IMR-90 (cell line): ENCODE data around the gene ITSN1. TPM values are rescaled to one million over a fixed set of nuclear protein-coding genes. Genes with fewer than 3 reads are reported as not detected.

ENCODE experiments used
- ATAC-seq: fragments of 200-7000 bp; cut with Tn5 transposase; 2 replicates; pipeline ENCODE4 v1.9.1; 2020; ENCODE audit warnings: low read depth, mild to moderate bottlenecking, moderate library complexity
- BruUV-seq: library from RNA; stranded (reverse); fragments of 400-500 nt; replicated peaks from 2 replicates; lab custom pipeline; 2021; lab: Mats Ljungman, UMichigan
- CTCF ChIA-PET: fragments of 300-600 bp; formaldehyde crosslinking; extraction: SDS; loops from one replicate; lab custom pipeline; 2021; ENCODE audit warnings: antibody characterized with exemption; lab: Yijun Ruan, JAX
- POLR2A ChIA-PET: fragments of 300-600 bp; sonication (Branson Sonifier 250); formaldehyde crosslinking; loops from one replicate; lab custom pipeline; 2022; ENCODE audit warnings: antibody characterized with exemption; ENCODE audit not compliant: unreplicated experiment; lab: Charles Lee
- DNase-seq: peaks from one replicate; pipeline ENCODE4 v3.0.0; 2013
- H2AFZ ChIP-seq: replicated peaks from 2 replicates; pipeline ENCODE3; 2013; ENCODE audit warnings: low read length, mild to moderate bottlenecking; ENCODE audit not compliant: poor library complexity
- H2AK5ac ChIP-seq: 2 replicates; pipeline ENCODE4 v1.6.1; 2013; ENCODE audit warnings: low read depth, low read length, inconsistent platforms
- H2AK9ac ChIP-seq: replicated peaks from 2 replicates; pipeline ENCODE3; 2013; ENCODE audit warnings: mild to moderate bottlenecking, low read depth, low read length, moderate library complexity; ENCODE audit not compliant: poor library complexity
- H2BK120ac ChIP-seq: 2 replicates; pipeline ENCODE4 v1.6.1; 2013; ENCODE audit warnings: low read depth, low read length, inconsistent platforms
- H2BK15ac ChIP-seq: 3 replicates; pipeline ENCODE4 v1.6.1; 2013; ENCODE audit warnings: low read depth, low read length, inconsistent platforms
- H2BK20ac ChIP-seq: 2 replicates; pipeline ENCODE4 v1.6.1; 2013; ENCODE audit warnings: low read depth, mild to moderate bottlenecking, inconsistent platforms, low read length, moderate library complexity
- H2BK5ac ChIP-seq: 2 replicates; pipeline ENCODE4 v1.6.1; 2013; ENCODE audit warnings: mild to moderate bottlenecking, low read depth, low read length, inconsistent platforms; ENCODE audit not compliant: poor library complexity, severe bottlenecking
- H3K14ac ChIP-seq: replicated peaks from 2 replicates; pipeline ENCODE4 v1.6.1; 2013; ENCODE audit warnings: low read depth, low read length, inconsistent platforms
- H3K18ac ChIP-seq: 2 replicates; pipeline ENCODE4 v1.6.1; 2013; ENCODE audit warnings: low read depth, low read length, control low read depth
- H3K23ac ChIP-seq: 2 replicates; pipeline ENCODE4 v1.6.1; 2013; ENCODE audit warnings: low read depth, low read length, inconsistent platforms
- H3K27ac ChIP-seq: 2 replicates; pipeline ENCODE4 v1.5.1; 2013; ENCODE audit warnings: mild to moderate bottlenecking, control low read depth, low read length; ENCODE audit not compliant: insufficient read depth
- H3K27me3 ChIP-seq: 2 replicates; pipeline ENCODE4 v1.6.1; 2013; ENCODE audit warnings: low read length; ENCODE audit not compliant: control insufficient read depth, insufficient read depth
- H3K36me3 ChIP-seq: 2 replicates; pipeline ENCODE4 v1.6.1; 2013; ENCODE audit warnings: low read length, mixed read lengths; ENCODE audit not compliant: control insufficient read depth, insufficient read depth
- H3K4ac ChIP-seq: 2 replicates; pipeline ENCODE4 v1.6.1; 2013; ENCODE audit warnings: low read depth, low read length, inconsistent platforms
- H3K4me1 ChIP-seq: 2 replicates; pipeline ENCODE4 v1.6.1; 2013; ENCODE audit warnings: low read length, mixed read lengths; ENCODE audit not compliant: control insufficient read depth, insufficient read depth
- H3K4me2 ChIP-seq: 2 replicates; pipeline ENCODE4 v1.6.1; 2013; ENCODE audit warnings: low read depth, mild to moderate bottlenecking, control low read depth, low read length, moderate library complexity
- H3K4me3 ChIP-seq: 2 replicates; pipeline ENCODE4 v1.5.1; 2013; ENCODE audit warnings: low read depth, mild to moderate bottlenecking, control low read depth, low read length, moderate library complexity; ENCODE audit not compliant: insufficient read depth
- H3K56ac ChIP-seq: 2 replicates; pipeline ENCODE4 v1.6.1; 2013; ENCODE audit warnings: low read length, inconsistent platforms; ENCODE audit not compliant: insufficient read depth; ENCODE audit errors: extremely low read depth
- H3K79me1 ChIP-seq, 2 experiments: 2 replicates each; pipeline ENCODE4 v1.6.1; 2013; ENCODE audit warnings: low read length in 2 of 2, inconsistent platforms in 1 of 2, low read depth in 1 of 2
- H3K9ac ChIP-seq: 2 replicates; pipeline ENCODE4 v1.6.1; 2013; ENCODE audit warnings: low read depth, low read length, control low read depth
- H3K9me1 ChIP-seq: 2 replicates; pipeline ENCODE4 v1.6.1; 2013; ENCODE audit warnings: low read length, inconsistent platforms; ENCODE audit not compliant: insufficient read depth
- H3K9me3 ChIP-seq: 2 replicates; pipeline ENCODE4 v1.6.1; 2013; ENCODE audit warnings: low read length; ENCODE audit not compliant: control insufficient read depth, insufficient read depth
- H4K20me1 ChIP-seq: 2 replicates; pipeline ENCODE4 v1.6.1; 2013; ENCODE audit warnings: low read length, inconsistent platforms; ENCODE audit not compliant: insufficient read depth
- H4K5ac ChIP-seq: 2 replicates; pipeline ENCODE4 v1.6.1; 2013; ENCODE audit warnings: mild to moderate bottlenecking, low read depth, low read length, control low read depth
- H4K8ac ChIP-seq, 2 experiments: 2 replicates each; pipeline ENCODE4 v1.6.1; 2013; ENCODE audit warnings: low read depth in 2 of 2, low read length in 2 of 2, control low read depth in 1 of 2, inconsistent platforms in 1 of 2
- H4K91ac ChIP-seq: 2 replicates; pipeline ENCODE4 v1.6.1; 2013; ENCODE audit warnings: low read depth, low read length, inconsistent platforms; ENCODE audit not compliant: insufficient read depth
- BHLHE40 ChIP-seq: fragments of 150-350 bp; IDR thresholded peaks from 2 replicates; pipeline ENCODE4 v1.6.1; 2016; ENCODE audit warnings: mild to moderate bottlenecking, low read depth, low read length
- CEBPB ChIP-seq: IDR thresholded peaks from 2 replicates; pipeline ENCODE4 v1.6.1; 2012; ENCODE audit warnings: low read depth, low read length, improper control_type of control experiment
- CHD1 ChIP-seq: IDR thresholded peaks from 2 replicates; pipeline ENCODE4 v1.6.1; 2012; ENCODE audit warnings: low read depth, low read length, improper control_type of control experiment
- CTCF ChIP-seq: conservative IDR thresholded peaks from 2 replicates; pipeline ENCODE4 v1.5.1; 2012; ENCODE audit warnings: mild to moderate bottlenecking, low read depth, low read length, improper control_type of control experiment
- ELK1 ChIP-seq: fragments of 150-350 bp; IDR thresholded peaks from 2 replicates; pipeline ENCODE4 v1.6.1; 2016; ENCODE audit warnings: low read depth, mild to moderate bottlenecking, low read length, moderate library complexity, borderline replicate concordance
- FOS ChIP-seq: fragments of 150-350 bp; IDR thresholded peaks from 2 replicates; pipeline ENCODE4 v1.6.1; 2016; ENCODE audit warnings: low read depth, low read length
- MAFK ChIP-seq: IDR thresholded peaks from 2 replicates; pipeline ENCODE4 v1.6.1; 2012; ENCODE audit warnings: low read depth, low read length, improper control_type of control experiment
- MAZ ChIP-seq: IDR thresholded peaks from 2 replicates; pipeline ENCODE4 v1.6.1; 2012; ENCODE audit warnings: low read depth, mild to moderate bottlenecking, low read length, improper control_type of control experiment, moderate library complexity, borderline replicate concordance
- MXI1 ChIP-seq: IDR thresholded peaks from 2 replicates; pipeline ENCODE4 v1.6.1; 2012; ENCODE audit warnings: low read depth, mild to moderate bottlenecking, low read length, moderate library complexity, borderline replicate concordance
- POLR2A ChIP-seq: IDR thresholded peaks from 2 replicates; pipeline ENCODE4 v1.6.1; 2012; ENCODE audit warnings: mild to moderate bottlenecking, low read depth, low read length
- RAD21 ChIP-seq: IDR thresholded peaks from 2 replicates; pipeline ENCODE4 v1.6.1; 2012; ENCODE audit warnings: low read length, improper control_type of control experiment
- RCOR1 ChIP-seq: IDR thresholded peaks from 2 replicates; pipeline ENCODE4 v1.6.1; 2012; ENCODE audit warnings: mild to moderate bottlenecking, low read length, improper control_type of control experiment; ENCODE audit not compliant: insufficient replicate concordance
- RFX5 ChIP-seq: IDR thresholded peaks from 2 replicates; pipeline ENCODE4 v1.8.0; 2012; ENCODE audit warnings: low read depth, mild to moderate bottlenecking, low read length, moderate library complexity
- SMC3 ChIP-seq: fragments of 150-350 bp; IDR thresholded peaks from 2 replicates; pipeline ENCODE4 v1.6.1; 2016; ENCODE audit warnings: low read depth, mild to moderate bottlenecking, antibody characterized with exemption, low read length, moderate library complexity
- USF2 ChIP-seq: fragments of 150-350 bp; IDR thresholded peaks from 2 replicates; pipeline ENCODE4 v1.6.1; 2017; ENCODE audit warnings: mild to moderate bottlenecking, antibody characterized with exemption, low read length, low read depth
- WGBS, 2 experiments: methylation state at CpG; one replicate each; pipeline versions ENCODE4 v1.1.5 to v1.1.7; 2013; ENCODE audit warnings: missing lambda C conversion rate in 2 of 2; ENCODE audit not compliant: insufficient read length in 1 of 2; ENCODE audit errors: extremely low coverage in 2 of 2; 5-methylcytosine and 5-hydroxymethylcytosine counted together
- dilution Hi-C: fragments of 300-500 bp; cut with HindIII; formaldehyde crosslinking; loops from one replicate; pipeline ENCODE4 v1.14.3; 2018; ENCODE audit warnings: low sequenced_read_pairs; ENCODE audit not compliant: unreplicated experiment
- in situ Hi-C: fragments of 300-500 bp; cut with MboI; formaldehyde crosslinking; loops from 3 replicates; pipeline ENCODE4 v1.14.3; 2019; ENCODE audit warnings: low sequenced_read_pairs, inconsistent platforms, mixed read lengths
- intact Hi-C: fragments of 100-400 bp; cut with micrococcal nuclease; formaldehyde crosslinking; loops from 2 replicates; pipeline ENCODE4 v1.10.0; 2022
- polyA plus RNA-seq, 3 experiments: library from polyadenylated mRNA; depleted of rRNA; stranded (reverse); fragments of >200 nt; gene quantifications; 2 replicates each; pipeline ENCODE4 v1.2.3, GENCODE V29; 2012; ENCODE audit warnings: low replicate concordance in 1 of 3
- total RNA-seq: library from RNA; depleted of rRNA; stranded (reverse); fragments of >200 nt; gene quantifications from 2 replicates; pipeline ENCODE4 v1.2.3, GENCODE V29; 2012

Gene ITSN1
- total and polyA plus RNA-seq, 2 of the 4 experiments (the other 2 are of a cell fraction): 45.4 to 62.0 TPM

- Histone ChIP-seq H2BK120ac (no peak overlapping the region), H3K79me1 (no peaks in the 10 kb centered on the region), H3K4me1 (peaks cover 10% of the 10 kb centered on the region), H3K4me3 (no peak overlapping the region), H3K4ac (no peak overlapping the region), H3K14ac (no peak overlapping the region), H2BK5ac (no peak overlapping the region), H3K23ac (no peak overlapping the region), H4K5ac (no peak overlapping the region), H3K9me1 (peaks cover 11% of the 10 kb centered on the region), H3K27me3 (no peaks in the 10 kb centered on the region), H4K20me1 (no peaks in the 10 kb centered on the region), H2BK20ac (no peak overlapping the region), H3K18ac (no peak overlapping the region), H2AFZ (no peak overlapping the region), H2BK15ac (no peak overlapping the region), H4K8ac (no peak overlapping the region), H3K9me3 (no peaks in the 10 kb centered on the region), H3K56ac (no peak overlapping the region), H3K27ac (no peak overlapping the region), H2AK5ac (no peak overlapping the region), H2AK9ac (no peak overlapping the region), H4K91ac (no peak overlapping the region), H3K9ac (no peak overlapping the region), H3K4me2 (no peak overlapping the region), H3K36me3 (no peaks in the 10 kb centered on the region)
- ChIA-PET POLR2A (no interaction called here), CTCF (interaction anchor here (1.3 kb wide), 1 partner anchor 12 kb away, joined by 3 read pairs; no protein-coding TSS in a partner anchor)
- WGBS, 2 experiments: 14% methylated on average over 1 of the region's 4 CpGs; no CpG with 5 or more reads in 1 of the 2 experiments
- DNase-seq (no peak), ATAC-seq (no peak)
- intact Hi-C loops (loop anchor here (5.0 kb wide), 1 partner anchor 411 kb away; no protein-coding TSS in a partner anchor), dilution Hi-C loops (no loop called here), in situ Hi-C loops (no loop called here)
- BruUV-seq: no TSS peak
- TF ChIP-seq MAFK (no peak), SMC3 (no peak), RFX5 (no peak), RCOR1 (no peak), CEBPB (no peak), USF2 (no peak), CHD1 (no peak), RAD21 (no peak), CTCF (no peak), POLR2A (no peak), MXI1 (no peak), BHLHE40 (no peak), MAZ (no peak), ELK1 (no peak), FOS (no peak)
Observed at GRCh38 chr21:33936301-33937038, 294.2 kb downstream of the ITSN1 start.
